Thymus (tissue), 11 donors: Measurements from ENCODE around the gene RBM6. TPM values are rescaled to one million over a fixed set of nuclear protein-coding genes. Genes with fewer than 3 reads are reported as not detected.
"Not testable (repeated sequence)": the region's sequence is repeated elsewhere in the genome, so short reads cannot be mapped to it uniquely, and the experiment has no call there.

Experiments
- DNase-seq, 9 donors: peaks; one replicate each; pipeline ENCODE4 v3.0.0-alpha.2; 2013; ENCODE audit warnings: low spot score in 9 of 9, low read depth in 6 of 9, missing footprints in 1 of 9
- H3K27ac ChIP-seq, 2 donors: one replicate each; pipeline ENCODE4 v1.5.1; 2013; ENCODE audit warnings: control low read depth in 1 of 2, low read depth in 1 of 2, low read length in 1 of 2, mild to moderate bottlenecking in 1 of 2, moderate library complexity in 1 of 2
- H3K27me3 ChIP-seq, 2 donors: one replicate each; pipeline ENCODE4 v1.5.1; 2013; ENCODE audit warnings: low read length in 1 of 2; ENCODE audit not compliant: control insufficient read depth in 2 of 2, insufficient read depth in 1 of 2
- H3K36me3 ChIP-seq, 2 donors: one replicate each; pipeline ENCODE4 v1.5.1; 2013; ENCODE audit warnings: low read length in 1 of 2, mild to moderate bottlenecking in 1 of 2, moderate library complexity in 1 of 2; ENCODE audit not compliant: control insufficient read depth in 2 of 2, insufficient read depth in 2 of 2
- H3K4me1 ChIP-seq, 2 donors: one replicate each; pipeline ENCODE4 v1.5.1; 2013; ENCODE audit warnings: low read length in 2 of 2; ENCODE audit not compliant: control insufficient read depth in 2 of 2, insufficient read depth in 2 of 2
- H3K4me3 ChIP-seq, 2 donors: one replicate each; pipeline ENCODE4 v1.5.1; 2013; ENCODE audit warnings: low read length in 2 of 2, control low read depth in 1 of 2, mild to moderate bottlenecking in 1 of 2
- H3K9me3 ChIP-seq, 2 donors: one replicate each; pipeline ENCODE4 v1.5.1; 2013; ENCODE audit warnings: low read length in 1 of 2, mild to moderate bottlenecking in 1 of 2; ENCODE audit not compliant: control insufficient read depth in 2 of 2, insufficient read depth in 1 of 2
- WGBS: extraction: QIAGEN DNeasy Blood & Tissue Kit; methylation state at CpG from one replicate; pipeline ENCODE4 v1.1.7; 2013; 5-methylcytosine and 5-hydroxymethylcytosine counted together
- polyA plus RNA-seq: library from polyadenylated mRNA; stranded (reverse); fragments of 200-250 nt; gene quantifications from one replicate; pipeline ENCODE4 v1.2.3, GENCODE V29; 2013
- total RNA-seq: library from RNA; stranded (reverse); fragments of 120-200 nt; gene quantifications from one replicate; pipeline ENCODE4 v1.2.4, GENCODE V29; 2013
- donor health status: healthy.

The RBM6 gene
- total and polyA plus RNA-seq, 2 donors, result 59.4 to 343 TPM

GRCh38 chr3:50028346-50028745 is 88.4 kb downstream of the RBM6 start:
- Histone ChIP-seq H3K4me1 (no peaks in the 10 kb centered on the region), H3K27me3 (no peaks in the 10 kb centered on the region), H3K27ac (no peak overlapping the region), H3K9me3 (no peaks in the 10 kb centered on the region), H3K36me3 (peaks cover 0 to 26% of the 10 kb centered on the region in 2 donors), H3K4me3 (no peak overlapping the region)
- DNase-seq, result no peak
- 89% methylated on average over 1 of the region's 1 CpG for WGBS

- H3K4me3 ChIP-seq, DNase-seq, H3K9me3 ChIP-seq, H3K27me3 ChIP-seq, H3K4me1 ChIP-seq, H3K27ac ChIP-seq: not testable (repeated sequence)
- WGBS, result 98% methylated on average over 4 of the region's 5 CpGs
- peaks cover 0 to 20% of the 10 kb centered on the region in 2 donors for H3K36me3 ChIP-seq
Observed at GRCh38 chr3:50031201-50031600, 91.3 kb downstream of the RBM6 start.

GRCh38 chr3:50044976-50045375 is 105.0 kb downstream of the RBM6 start:
- 98% methylated on average over 1 of the region's 1 CpG for WGBS

GRCh38 chr3:50047426-50047825 is 107.5 kb downstream of the RBM6 start:
- WGBS, result 99% methylated on average over 4 of the region's 4 CpGs
- no peak overlapping the region for H3K4me3 ChIP-seq
- peaks cover 26 to 49% of the 10 kb centered on the region in 2 donors for H3K36me3 ChIP-seq
- no peak for DNase-seq
- H3K9me3 ChIP-seq, result no peaks in the 10 kb centered on the region
- H3K27ac ChIP-seq, result no peak overlapping the region
- H3K4me1 ChIP-seq, result no peaks in the 10 kb centered on the region
- H3K27me3 ChIP-seq, result no peaks in the 10 kb centered on the region

More at GRCh38 chr3:50044976-50045375, 105.0 kb downstream of the RBM6 start:
- DNase-seq, result no peak
- Histone ChIP-seq H3K4me1 (peaks cover 0 to 4% of the 10 kb centered on the region in 2 donors), H3K27ac (no peak overlapping the region), H3K36me3 (peaks cover 21 to 34% of the 10 kb centered on the region in 2 donors), H3K27me3 (no peaks in the 10 kb centered on the region), H3K4me3 (no peak overlapping the region), H3K9me3 (no peaks in the 10 kb centered on the region)

GRCh38 chr3:50050361-50050760 is 110.4 kb downstream of the RBM6 start:
- no peak for DNase-seq
- peaks cover 48 to 63% of the 10 kb centered on the region in 2 donors for H3K36me3 ChIP-seq
- no peaks in the 10 kb centered on the region for H3K4me1 ChIP-seq
- H3K9me3 ChIP-seq, result no peaks in the 10 kb centered on the region
- H3K27ac ChIP-seq, result no peak overlapping the region
- H3K27me3 ChIP-seq, result no peaks in the 10 kb centered on the region
- no peak overlapping the region for H3K4me3 ChIP-seq

- Histone ChIP-seq H3K36me3 (peaks cover 57 to 77% of the 10 kb centered on the region in 2 donors), H3K9me3 (no peaks in the 10 kb centered on the region), H3K4me1 (no peaks in the 10 kb centered on the region), H3K27me3 (no peaks in the 10 kb centered on the region), H3K27ac (no peak overlapping the region), H3K4me3 (no peak overlapping the region)
- DNase-seq, result no peak
- WGBS, result 98% methylated on average over 6 of the region's 6 CpGs
Observed at GRCh38 chr3:50057756-50058155, 117.8 kb downstream of the RBM6 start.

- Histone ChIP-seq H3K27ac (no peak overlapping the region), H3K4me1 (no peaks in the 10 kb centered on the region), H3K9me3 (no peaks in the 10 kb centered on the region), H3K4me3 (no peak overlapping the region), H3K27me3 (no peaks in the 10 kb centered on the region), H3K36me3 (peaks cover 76 to 93% of the 10 kb centered on the region in 2 donors)
- no peak for DNase-seq
- WGBS, result 93% methylated on average over 2 of the region's 2 CpGs
Observed at GRCh38 chr3:50068134-50068533, 128.2 kb downstream of the RBM6 start.

GRCh38 chr3:50078091-50078490 is 138.1 kb downstream of the RBM6 start:
- Histone ChIP-seq H3K4me3 (no peak overlapping the region), H3K27ac (no peak overlapping the region), H3K4me1 (peaks cover 1 to 3% of the 10 kb centered on the region in 2 donors), H3K9me3 (no peaks in the 10 kb centered on the region), H3K27me3 (no peaks in the 10 kb centered on the region), H3K36me3 (peaks cover 34 to 36% of the 10 kb centered on the region in 2 donors)
- WGBS, result 97% methylated on average over 1 of the region's 1 CpG
- no peak for DNase-seq

- Histone ChIP-seq H3K9me3 (no peaks in the 10 kb centered on the region), H3K4me1 (peaks cover 2 to 3% of the 10 kb centered on the region in 2 donors), H3K4me3 (no peak overlapping the region), H3K27ac (no peak overlapping the region), H3K27me3 (no peaks in the 10 kb centered on the region), H3K36me3 (peaks cover 29 to 31% of the 10 kb centered on the region in 2 donors)
- DNase-seq, result no peak
- 63% methylated on average over 1 of the region's 1 CpG for WGBS
Observed at GRCh38 chr3:50078622-50079021, 138.7 kb downstream of the RBM6 start.

GRCh38 chr3:50084951-50085350 is 145.0 kb downstream of the RBM6 start:
- not testable (repeated sequence) for DNase-seq, H3K4me3 ChIP-seq, H3K27ac ChIP-seq, H3K27me3 ChIP-seq, H3K9me3 ChIP-seq, H3K36me3 ChIP-seq, H3K4me1 ChIP-seq
- WGBS, result 95% methylated on average over 26 of the region's 33 CpGs
